GM21737 (cell line): ENCODE measurements around the gene SRSF6.
"Not testable (repeated sequence)": the region's sequence is repeated elsewhere in the genome, so short reads cannot be mapped to it uniquely, and the experiment has no call there.

Experiments used
- ATAC-seq: cut with Tn5 transposase; IDR thresholded peaks from one replicate; pipeline ENCODE4 v1.9.1; 2021; ENCODE audit warnings: mild to moderate bottlenecking, moderate library complexity; ENCODE audit not compliant: unreplicated experiment

The SRSF6 gene

DNA sequence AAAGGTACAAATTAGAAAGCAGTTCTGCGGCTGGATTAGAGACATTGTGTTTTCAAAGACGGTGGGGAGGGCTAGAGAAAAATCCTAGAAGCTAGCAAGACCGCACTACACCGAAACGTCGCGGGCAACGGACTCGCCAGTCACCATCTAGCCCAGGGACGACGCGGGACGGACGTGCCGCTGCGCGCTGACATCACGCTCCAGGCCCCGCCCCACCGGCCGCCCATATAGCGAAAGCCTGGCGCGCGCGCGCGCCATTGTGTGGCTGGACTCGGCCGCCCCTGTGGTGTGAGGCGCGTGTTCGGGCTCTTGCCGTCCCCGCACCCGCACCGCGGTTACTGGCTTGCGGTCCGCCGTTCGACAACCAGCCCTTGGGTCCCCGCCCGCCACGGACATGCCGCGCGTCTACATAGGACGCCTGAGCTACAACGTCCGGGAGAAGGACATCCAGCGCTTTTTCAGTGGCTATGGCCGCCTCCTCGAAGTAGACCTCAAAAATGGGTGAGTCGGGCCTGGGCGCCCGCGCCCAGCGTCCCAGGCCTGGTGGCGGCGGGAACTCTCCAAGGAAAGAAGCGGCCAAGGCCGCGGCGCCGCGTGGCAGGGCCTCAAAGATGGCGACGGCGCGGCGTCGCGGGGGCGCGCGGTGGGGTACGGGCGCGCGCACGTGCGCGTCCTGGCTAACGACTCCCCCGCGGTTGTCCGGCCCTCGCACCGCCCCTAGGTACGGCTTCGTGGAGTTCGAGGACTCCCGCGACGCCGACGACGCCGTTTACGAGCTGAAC lies at the start of gene SRSF6:
Gene SRSF6, plus strand, starts transcription at position 257 of the 782 bp plus-strand sequence. Its CDS starts 138 bp downstream, at position 395.
- ATAC-seq: peak; percentile 83

DNA sequence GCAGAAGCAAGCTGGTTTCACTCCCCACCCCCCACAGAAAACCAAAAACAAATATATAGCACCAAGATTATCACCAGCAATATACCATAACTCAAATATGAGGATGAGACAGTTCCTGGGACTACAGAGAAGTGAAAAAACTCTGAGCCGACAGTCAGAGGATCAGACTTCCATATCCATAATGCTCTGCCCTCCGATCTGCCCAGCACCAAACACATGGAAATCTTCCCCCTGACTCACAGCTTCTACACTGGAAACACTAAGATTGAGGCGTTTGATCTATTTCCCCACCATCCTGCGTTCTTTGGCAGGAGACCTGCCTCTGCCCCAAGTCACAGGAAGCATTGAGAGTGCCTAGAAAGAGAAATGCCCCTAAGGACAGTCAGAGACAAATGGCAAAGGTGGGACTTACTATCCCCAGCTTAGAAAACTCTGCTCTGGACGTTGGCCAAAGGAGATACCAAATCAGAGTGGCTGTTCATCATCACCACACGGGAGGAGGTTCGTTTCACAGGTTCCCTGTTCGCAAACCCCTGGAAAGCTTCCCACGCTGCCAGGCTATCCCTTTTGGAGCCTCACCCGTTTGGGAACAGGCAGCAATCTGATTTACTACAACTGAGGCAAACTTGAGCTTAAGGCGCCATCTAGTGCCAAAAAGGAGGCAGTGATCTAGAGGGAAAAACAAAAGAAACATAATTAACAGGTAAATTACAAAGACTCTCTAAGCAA lies 48.7 kb upstream of the SRSF6 start:
- ATAC-seq: no peak

DNA sequence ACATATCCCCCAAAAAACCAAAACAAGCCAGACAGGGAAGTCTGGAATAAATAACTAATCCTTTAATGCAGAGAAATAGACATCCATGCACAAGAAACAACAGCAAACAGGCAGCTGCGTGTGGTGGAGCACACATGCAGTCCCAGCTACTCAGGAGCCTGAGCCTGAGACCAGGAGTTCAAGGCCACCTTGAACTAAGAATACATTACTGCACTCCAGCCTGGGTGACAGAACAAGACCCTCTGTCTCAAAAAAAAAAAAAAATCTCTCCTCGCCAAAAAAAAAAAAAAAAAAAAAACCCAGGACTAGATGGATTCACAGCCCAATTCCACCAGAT lies 48.2 kb upstream of the SRSF6 start:
- ATAC-seq: no peak

DNA sequence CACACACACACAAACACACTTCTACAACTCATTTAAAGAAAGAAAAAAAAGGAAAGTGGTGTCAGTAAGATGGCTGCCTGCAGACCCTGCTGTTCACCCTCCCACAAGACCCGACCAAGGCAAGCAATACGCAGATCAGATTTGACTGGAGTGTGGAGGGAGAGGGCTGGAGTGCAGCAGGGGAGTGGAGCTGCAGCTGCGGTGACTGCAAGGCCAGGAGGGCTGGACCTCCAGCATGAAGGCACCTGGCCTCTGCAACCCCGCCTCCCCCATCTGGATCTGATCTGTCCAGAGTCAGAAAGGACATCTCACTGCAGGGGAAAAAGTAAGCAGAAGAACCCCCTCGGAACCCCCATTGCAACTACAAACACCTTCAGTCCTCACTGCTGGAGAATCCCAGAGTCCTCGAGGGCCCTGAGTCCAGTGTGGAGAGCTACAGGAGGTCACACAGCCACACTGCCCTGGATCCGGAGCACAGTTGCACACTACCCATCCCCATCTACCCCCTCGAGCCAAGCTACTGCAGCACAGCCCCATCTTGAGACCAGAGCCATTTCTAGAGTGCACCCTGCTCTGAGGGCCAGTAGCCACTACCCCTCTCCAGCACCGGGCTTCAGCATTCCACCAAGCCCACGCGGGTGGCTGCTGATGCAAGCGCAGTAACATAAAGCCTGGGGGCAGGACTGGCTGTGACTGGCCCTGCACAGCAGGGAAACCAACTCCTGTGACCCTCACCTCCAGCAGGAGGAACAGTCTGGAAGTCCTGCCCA lies 41.9 kb upstream of the SRSF6 start:
- ATAC-seq: no peak

- no peak for ATAC-seq
Observed at GRCh38 chr20:43416591-43417228, 41.0 kb upstream of the SRSF6 start.

- ATAC-seq: no peak
Observed at GRCh38 chr20:43420192-43420591, 37.5 kb upstream of the SRSF6 start.

- ATAC-seq: not testable (repeated sequence)
Observed at GRCh38 chr20:43420913-43421312, 36.8 kb upstream of the SRSF6 start.

GRCh38 chr20:43426172-43426571 lies 31.5 kb upstream of the SRSF6 start:
- ATAC-seq: no peak

DNA sequence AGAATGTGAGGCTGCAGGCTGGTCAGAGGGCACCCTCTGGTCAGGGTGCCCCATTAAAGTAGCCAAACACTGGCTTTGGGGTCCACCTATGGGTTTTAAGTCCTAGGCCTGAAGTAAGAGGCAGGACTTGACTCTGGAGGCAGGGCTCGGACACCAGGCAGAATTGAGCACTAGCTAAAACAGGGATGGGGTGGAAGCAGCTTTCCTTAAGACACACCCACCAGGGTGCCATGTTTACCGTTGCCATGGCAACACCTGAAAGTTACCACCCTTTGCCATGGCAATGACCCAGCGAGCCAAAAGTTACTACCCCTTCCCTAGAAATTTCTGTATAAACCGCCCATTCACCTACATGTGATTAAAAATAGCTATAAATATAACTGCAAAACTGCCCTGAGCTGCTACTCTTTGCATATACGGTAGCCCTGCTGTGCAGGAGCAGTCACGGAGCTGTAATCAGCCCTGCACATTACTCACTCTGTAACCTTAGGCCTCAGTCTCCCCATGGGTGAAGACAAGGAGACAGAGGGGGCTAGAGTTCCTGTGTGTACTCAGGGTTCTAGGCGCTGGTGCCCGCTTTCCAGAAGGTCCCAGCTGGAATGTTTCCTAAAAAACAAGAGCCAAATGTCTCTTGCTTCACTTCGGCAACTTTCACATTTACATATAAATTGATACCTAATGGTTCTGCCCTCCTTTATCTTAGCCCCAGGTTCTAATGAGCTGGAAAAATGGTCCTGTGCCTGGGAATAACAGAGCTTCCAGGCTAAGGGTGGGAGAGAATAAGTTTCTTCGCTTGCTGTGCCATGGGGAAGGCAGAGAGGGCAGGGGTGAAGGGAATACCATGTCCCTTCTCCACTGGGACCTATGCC lies 27.2 kb upstream of the SRSF6 start:
- no peak for ATAC-seq

DNA sequence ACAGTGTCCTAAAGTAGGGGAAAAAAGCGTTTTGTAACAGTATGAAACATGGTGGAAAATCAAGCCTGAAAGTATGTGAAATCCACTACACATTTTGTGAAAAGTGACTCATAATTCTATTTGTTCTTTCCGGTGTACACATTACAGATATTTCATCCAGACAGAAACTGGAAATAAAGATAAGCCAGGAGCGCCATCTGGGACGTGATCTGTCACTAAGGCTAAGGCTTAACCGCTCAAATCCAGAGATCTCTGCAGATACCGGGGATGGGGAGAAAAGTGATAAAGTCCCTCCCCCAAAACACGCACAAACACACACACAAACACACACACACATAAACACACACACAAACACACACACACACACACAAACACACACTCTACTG lies 26.6 kb upstream of the SRSF6 start:
- ATAC-seq: no peak

DNA sequence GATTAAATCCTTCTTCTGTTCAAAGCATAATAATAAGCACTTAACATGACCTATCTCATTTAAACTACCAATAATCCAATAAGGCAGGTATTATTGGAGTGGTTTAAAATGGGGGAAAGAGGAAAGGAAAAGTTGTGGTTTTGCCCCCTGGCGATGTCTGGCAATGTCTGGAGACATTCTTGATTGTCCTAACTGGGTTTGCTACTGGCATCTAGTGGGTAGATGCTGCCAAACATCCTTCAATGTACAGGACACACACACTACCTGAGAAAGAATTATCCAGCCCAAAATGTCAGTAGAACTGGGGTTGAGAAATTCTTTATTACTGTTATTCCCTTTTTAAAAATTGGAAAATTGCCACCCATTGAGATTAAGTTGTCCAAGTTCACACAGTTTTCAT lies 25.2 kb upstream of the SRSF6 start:
- no peak for ATAC-seq

- ATAC-seq: no peak
Observed at GRCh38 chr20:43433250-43433854, 24.3 kb upstream of the SRSF6 start.

- ATAC-seq: no peak
Observed at GRCh38 chr20:43434565-43434964, 23.1 kb upstream of the SRSF6 start.

DNA sequence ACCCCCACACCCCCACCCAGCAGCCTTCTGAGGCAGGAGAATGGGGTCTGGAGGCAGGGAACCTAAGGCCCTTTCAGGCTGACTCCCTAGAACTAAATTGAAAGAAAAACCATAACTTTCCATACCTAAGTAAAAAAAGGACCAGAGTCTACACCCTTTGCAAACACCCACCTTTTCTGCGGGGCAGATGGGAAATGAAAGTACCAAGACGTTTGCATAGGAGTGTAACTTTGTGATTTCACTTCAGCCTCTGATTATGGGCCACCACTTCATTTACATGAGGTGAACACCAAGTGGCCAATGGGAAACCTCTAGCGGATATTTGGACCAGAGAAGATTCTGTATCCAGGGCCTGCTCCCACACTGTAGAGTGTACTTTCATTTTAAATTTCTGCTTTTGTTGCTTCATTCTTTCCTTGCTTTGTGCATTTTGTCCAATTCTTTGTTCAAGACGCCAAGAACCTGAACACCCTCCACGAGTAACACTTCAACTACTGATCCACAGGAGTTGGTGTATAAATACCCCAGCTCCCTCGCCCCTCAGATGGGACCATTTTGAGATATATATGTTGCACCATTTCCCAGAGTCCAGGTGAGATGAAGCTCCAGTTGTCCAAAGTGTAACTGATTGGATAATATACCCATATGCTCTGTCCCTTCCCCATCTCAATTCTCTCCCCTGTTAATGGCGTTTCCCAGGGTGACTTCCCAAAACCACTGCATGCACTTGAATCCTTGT lies 18.9 kb upstream of the SRSF6 start:
- no peak for ATAC-seq

DNA sequence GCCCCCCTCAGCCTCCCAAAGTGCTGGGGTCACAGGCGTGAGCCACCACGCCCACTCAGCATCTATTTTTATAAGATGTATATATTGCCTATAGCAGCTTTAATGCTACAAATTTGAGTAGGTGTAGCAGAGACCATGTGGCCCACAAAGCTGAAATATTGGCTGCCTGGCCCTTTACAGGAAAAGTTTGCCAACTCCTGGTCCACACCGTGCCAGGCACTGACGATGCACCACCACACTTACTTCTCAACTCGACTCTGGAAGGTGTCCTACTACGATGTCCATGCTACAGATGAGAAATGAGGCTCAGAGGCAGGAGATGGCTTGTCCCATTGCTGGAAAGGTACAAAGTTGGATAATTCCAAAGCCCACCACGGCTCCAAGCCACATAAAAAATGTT lies 17.2 kb upstream of the SRSF6 start:
- ATAC-seq: no peak

DNA sequence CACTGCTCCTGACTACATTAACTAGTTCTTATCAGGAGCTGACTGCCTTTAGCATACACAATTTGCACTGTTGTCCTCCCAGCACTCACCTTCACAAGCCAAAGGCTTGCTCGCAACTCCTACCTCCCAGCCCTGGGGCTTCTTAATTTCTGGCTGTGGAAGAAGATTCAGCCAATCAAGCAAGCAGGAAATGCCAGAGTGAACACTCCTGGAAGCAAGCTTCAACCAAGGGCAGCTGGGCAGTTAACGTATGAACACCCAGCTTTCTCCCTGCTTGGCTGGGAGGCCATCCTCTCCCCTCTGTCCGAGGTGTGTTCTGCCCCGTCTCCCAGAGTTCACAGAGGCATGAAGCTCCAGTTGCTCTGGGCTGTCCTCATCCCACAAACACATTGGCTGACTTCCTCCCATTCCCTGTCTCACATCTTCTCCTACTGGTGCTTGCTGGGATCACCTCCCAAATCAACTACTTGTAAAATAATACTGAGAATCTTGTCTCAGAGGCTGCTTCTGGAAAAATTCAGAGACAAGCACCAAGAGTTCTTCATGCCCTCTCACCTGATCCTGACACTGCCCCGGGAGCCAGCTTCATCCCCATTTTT lies 15.3 kb upstream of the SRSF6 start:
- no peak for ATAC-seq

DNA sequence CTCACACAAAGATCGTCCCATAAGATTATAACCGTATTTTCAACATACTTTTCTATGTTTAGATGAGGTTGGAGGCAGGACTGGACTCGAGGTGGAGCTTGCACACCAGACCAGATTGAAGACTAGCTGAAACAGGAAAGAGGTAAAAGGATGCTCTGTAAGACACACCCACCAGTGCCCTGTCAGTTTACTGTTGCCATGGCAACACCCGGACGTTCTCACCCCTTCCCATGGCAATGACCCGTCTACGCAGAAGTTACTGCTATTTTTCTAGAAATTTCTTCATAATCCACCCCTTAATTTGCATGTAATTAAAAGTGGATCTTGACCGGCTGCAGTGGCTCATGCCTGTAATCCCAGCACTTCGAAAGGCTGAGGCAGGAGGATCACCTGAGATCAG lies 13.6 kb upstream of the SRSF6 start:
- ATAC-seq: no peak

- ATAC-seq: no peak
Observed at GRCh38 chr20:43446361-43446879, 11.3 kb upstream of the SRSF6 start.

- not testable (repeated sequence) for ATAC-seq
Observed at GRCh38 chr20:43448431-43448747, 9.3 kb upstream of the SRSF6 start.
